Psoas muscle (tissue), 8 donors: Measurements from ENCODE around the gene BIRC5. TPM values are rescaled to one million over a fixed set of nuclear protein-coding genes. Genes with fewer than 3 reads are reported as not detected.

ENCODE experiments used
- ATAC-seq, 4 donors: fragments of 200-7000 bp; cut with Tn5 transposase; one replicate each; pipeline ENCODE4 v1.9.1; 2020; ENCODE audit warnings: moderate library complexity in 3 of 4, mild to moderate bottlenecking in 2 of 4
- DNase-seq, 2 donors: peaks; one replicate each; pipeline ENCODE4 v3.0.0-alpha.2; 2020
- H3K27ac ChIP-seq: fragments of 200-600 bp; one replicate; pipeline ENCODE4 v1.8.0; 2022
- H3K27me3 ChIP-seq, 3 donors: fragments of 200-600 bp in 1 of 3; one replicate each; pipeline versions ENCODE4 v1.6.1 to v1.8.0; 2013 to 2022; ENCODE audit warnings: low read length in 2 of 3, mild to moderate bottlenecking in 2 of 3, moderate library complexity in 1 of 3; ENCODE audit not compliant: insufficient read depth in 3 of 3
- H3K36me3 ChIP-seq, 2 donors: fragments of 200-600 bp in 1 of 2; one replicate each; pipeline versions ENCODE4 v1.6.1 to v1.8.0; 2013 to 2022; ENCODE audit warnings: low read depth in 1 of 2, mild to moderate bottlenecking in 1 of 2, moderate library complexity in 1 of 2; ENCODE audit not compliant: insufficient read depth in 1 of 2
- H3K4me1 ChIP-seq: fragments of 200-600 bp; one replicate; pipeline ENCODE4 v1.8.0; 2022
- H3K4me3 ChIP-seq: fragments of 200-600 bp; one replicate; pipeline ENCODE4 v1.8.0; 2022; ENCODE audit warnings: mild to moderate bottlenecking
- H3K9me3 ChIP-seq: fragments of 200-600 bp; one replicate; pipeline ENCODE4 v1.8.0; 2022
- WGBS, 3 donors: extraction: QIAGEN DNeasy Blood & Tissue Kit; methylation state at CpG; one replicate each; pipeline versions ENCODE4 v1.1.6 to v1.1.7; 2013; 5-methylcytosine and 5-hydroxymethylcytosine counted together
- intact Hi-C, 2 donors: fragments of 100-400 bp; cut with DNase I; formaldehyde crosslinking; loops; one replicate each; pipeline versions ENCODE4 v1.11.0 to v1.14.2; 2022
- polyA plus RNA-seq, 3 donors: library from polyadenylated mRNA; stranded (reverse); fragments of 200-250 nt; gene quantifications; one replicate each; pipeline ENCODE4 v1.2.3, GENCODE V29; 2013
- total RNA-seq, 4 donors: library from RNA; stranded (reverse); fragmentation: NEBNext Ultra II Directional in 2 of 4; extraction: Animal tissue kit (Norgen Biotek cat#: 25700) in 2 of 4; gene quantifications; one replicate each; pipeline versions ENCODE4 v1.2.1 to v1.2.4, GENCODE V29; 2021 to 2023
- TF ChIP-seq, protein P1 (sequence below): fragments of 200-600 bp; IDR thresholded peaks from one replicate; pipeline ENCODE4 v1.8.0; 2022; ENCODE audit warnings: antibody characterized with exemption
- donor health status: healthy with polysubstance abuse.
- donor health status: DM: no; HTN: no; CAD: no; lungs with moderate emphysema.
- donor health status: Bipolar disorder and iron deficiency.
- donor health status: healthy.
- donor health status: DM: yes; HTN: yes; CAD: no.
- donor health status: DM: no; HTN: no; CAD: no.
- donor health status: DM: no; HTN: no; CAD: no.
- donor health status: DM: yes; HTN: yes; CAD: no.

The BIRC5 gene
- total and polyA plus RNA-seq, 7 donors = 0.06 to 0.96 (median 0.23) TPM; not detected in 2

GRCh38 chr17:78230252-78230962 is 16.4 kb downstream of the BIRC5 start:
- 74 to 80% (median 77%) methylated on average over 13 of the region's 13 CpGs for WGBS, 3 donors
- no peak for DNase-seq
- Histone ChIP-seq H3K27me3 (peaks cover 0 to 39% (median 20%) of the 10 kb centered on the region in 3 donors), H3K4me3 (no peak overlapping the region), H3K27ac (no peak overlapping the region), H3K4me1 (no peaks in the 10 kb centered on the region), H3K9me3 (no peaks in the 10 kb centered on the region), H3K36me3 (no peaks in the 10 kb centered on the region)
- TF ChIP-seq, protein P1, sequence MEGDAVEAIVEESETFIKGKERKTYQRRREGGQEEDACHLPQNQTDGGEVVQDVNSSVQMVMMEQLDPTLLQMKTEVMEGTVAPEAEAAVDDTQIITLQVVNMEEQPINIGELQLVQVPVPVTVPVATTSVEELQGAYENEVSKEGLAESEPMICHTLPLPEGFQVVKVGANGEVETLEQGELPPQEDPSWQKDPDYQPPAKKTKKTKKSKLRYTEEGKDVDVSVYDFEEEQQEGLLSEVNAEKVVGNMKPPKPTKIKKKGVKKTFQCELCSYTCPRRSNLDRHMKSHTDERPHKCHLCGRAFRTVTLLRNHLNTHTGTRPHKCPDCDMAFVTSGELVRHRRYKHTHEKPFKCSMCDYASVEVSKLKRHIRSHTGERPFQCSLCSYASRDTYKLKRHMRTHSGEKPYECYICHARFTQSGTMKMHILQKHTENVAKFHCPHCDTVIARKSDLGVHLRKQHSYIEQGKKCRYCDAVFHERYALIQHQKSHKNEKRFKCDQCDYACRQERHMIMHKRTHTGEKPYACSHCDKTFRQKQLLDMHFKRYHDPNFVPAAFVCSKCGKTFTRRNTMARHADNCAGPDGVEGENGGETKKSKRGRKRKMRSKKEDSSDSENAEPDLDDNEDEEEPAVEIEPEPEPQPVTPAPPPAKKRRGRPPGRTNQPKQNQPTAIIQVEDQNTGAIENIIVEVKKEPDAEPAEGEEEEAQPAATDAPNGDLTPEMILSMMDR = no peak
- intact Hi-C loops = no loop called here
- ATAC-seq = no peak

DNA sequence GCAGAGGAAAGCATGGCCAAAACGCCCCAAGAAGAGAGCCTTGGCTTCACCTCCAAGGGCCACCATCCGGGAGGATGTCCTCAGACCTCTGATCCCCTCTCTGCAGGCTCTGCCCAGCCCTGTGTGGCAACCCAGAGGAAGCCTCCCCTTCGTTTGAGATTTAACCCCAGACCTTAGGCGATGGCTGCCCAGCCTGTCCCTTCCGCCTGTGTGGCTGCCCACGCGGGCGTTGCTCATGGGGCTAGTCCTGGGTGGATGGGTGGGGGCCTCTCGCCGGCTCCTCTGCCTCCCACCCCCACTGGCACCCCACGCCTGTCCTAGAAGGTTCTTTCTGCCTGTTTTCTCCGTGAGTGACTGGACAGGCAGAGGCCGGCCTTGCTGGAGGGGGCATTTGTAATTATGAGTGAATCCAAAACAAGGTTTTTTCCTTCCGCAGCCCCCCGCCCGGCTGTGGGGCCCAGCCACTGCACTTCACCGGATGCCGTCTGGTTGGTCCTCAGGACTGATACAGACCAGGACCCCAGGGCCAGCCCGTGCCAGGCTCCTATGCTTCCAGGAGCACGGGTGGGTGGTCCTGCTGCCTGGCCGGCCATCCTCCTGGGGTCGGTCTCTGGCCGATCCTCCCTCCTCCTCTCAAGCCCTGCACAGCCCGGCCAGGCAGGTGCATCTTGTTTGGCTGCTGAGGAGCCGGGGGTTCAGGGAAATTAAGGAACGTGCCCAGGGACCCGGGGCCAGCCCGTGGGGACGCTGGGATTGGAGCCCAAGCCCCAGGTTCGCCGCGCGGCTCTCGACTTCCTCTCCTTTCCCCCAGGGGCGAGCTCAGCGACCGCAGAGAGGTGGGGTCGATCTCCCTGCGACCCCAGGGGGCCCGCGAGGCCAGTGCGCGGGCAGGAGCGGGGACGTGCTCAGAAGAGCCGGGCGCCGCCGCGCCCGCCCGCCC is 17.2 kb downstream of the BIRC5 start, which contains the start of gene TMEM235:
Gene TMEM235 (plus strand): TSS at position 636 of the 940 bp plus-strand sequence. CDS start 393 bp downstream, outside the sequence.
- Histone ChIP-seq H3K4me3 (no peak within 1 kb of the TSS), H3K9me3 (no peaks in the 10 kb centered on the region), H3K4me1 (no peaks in the 10 kb centered on the region), H3K27ac (no peak within 1 kb of the TSS), H3K27me3 (peaks cover 0 to 39% (median 20%) of the 10 kb centered on the region in 3 donors), H3K36me3 (no peaks in the 10 kb centered on the region)
- intact Hi-C loops = no loop called here
- WGBS, 3 donors = 35 to 51% (median 38%) methylated on average over 32 to 52 of the region's 52 CpGs
- TF ChIP-seq, protein P1 = no peak
- DNase-seq (no peak), ATAC-seq (no peak)

- no peaks in the 10 kb centered on the region for H3K4me1 ChIP-seq
- TF ChIP-seq, protein P1 = no peak
- DNase-seq (no peak), ATAC-seq (no peak)
- H3K36me3 ChIP-seq = no peaks in the 10 kb centered on the region
- peaks cover 0 to 35% (median 20%) of the 10 kb centered on the region in 3 donors for H3K27me3 ChIP-seq
- WGBS, 3 donors = 23 to 36% (median 35%) methylated on average over 29 to 55 of the region's 55 CpGs
- no peak overlapping the region for H3K4me3 ChIP-seq
- H3K27ac ChIP-seq = no peak overlapping the region
- no peaks in the 10 kb centered on the region for H3K9me3 ChIP-seq
- intact Hi-C loops = no loop called here
These were observed 18.2 kb downstream of the BIRC5 start for GRCh38 chr17:78231991-78232858.

GRCh38 chr17:78232859-78233173 is 18.8 kb downstream of the BIRC5 start:
- TF ChIP-seq, protein P1 = no peak
- Histone ChIP-seq H3K9me3 (no peaks in the 10 kb centered on the region), H3K27ac (no peak overlapping the region), H3K4me3 (no peak overlapping the region), H3K36me3 (no peaks in the 10 kb centered on the region), H3K27me3 (peaks cover 0 to 35% (median 20%) of the 10 kb centered on the region in 3 donors), H3K4me1 (no peaks in the 10 kb centered on the region)
- WGBS, 3 donors = 90 to 100% (median 95%) methylated on average over 2 of the region's 2 CpGs
- DNase-seq (no peak), ATAC-seq (no peak)
- intact Hi-C loops = no loop called here
